ENCODE measurements around the gene RNU6-9.
"Not testable (repeated sequence)": the region's sequence is repeated elsewhere in the genome, so short reads cannot be mapped to it uniquely, and the experiment has no call there.

Gene RNU6-9

DNA sequence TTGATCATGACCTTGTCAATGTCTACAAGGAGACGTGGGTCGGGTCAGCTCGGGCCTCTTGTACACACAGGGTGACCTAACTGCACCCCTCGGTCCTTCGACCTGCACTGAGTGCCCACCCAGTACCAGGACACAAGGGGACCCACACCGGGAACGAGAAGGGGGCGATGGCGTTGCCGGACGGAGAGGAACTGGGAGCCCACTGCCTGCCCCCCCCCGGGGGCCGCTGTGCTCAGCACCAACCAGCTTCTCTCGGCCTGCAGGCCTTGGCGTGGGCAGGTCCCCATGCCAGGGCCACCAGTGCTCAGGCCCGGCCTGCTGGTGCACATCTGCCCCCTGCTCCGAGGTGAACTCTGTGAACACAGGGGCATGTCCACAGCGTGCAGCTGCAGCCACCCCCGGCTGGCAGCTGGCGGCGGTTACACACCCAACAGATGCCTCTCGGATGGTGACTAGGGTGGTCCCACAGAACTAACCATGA is 19.7 kb upstream of the RNU6-9 start:
- DNase-seq, result no peak
- in situ Hi-C loops (cut with HindIII; ENCODE audit: low pct_ligation_motif_present, low pct_unique_long_range_greater_than_20kb, low sequenced_read_pairs), result no loop called here

DNA sequence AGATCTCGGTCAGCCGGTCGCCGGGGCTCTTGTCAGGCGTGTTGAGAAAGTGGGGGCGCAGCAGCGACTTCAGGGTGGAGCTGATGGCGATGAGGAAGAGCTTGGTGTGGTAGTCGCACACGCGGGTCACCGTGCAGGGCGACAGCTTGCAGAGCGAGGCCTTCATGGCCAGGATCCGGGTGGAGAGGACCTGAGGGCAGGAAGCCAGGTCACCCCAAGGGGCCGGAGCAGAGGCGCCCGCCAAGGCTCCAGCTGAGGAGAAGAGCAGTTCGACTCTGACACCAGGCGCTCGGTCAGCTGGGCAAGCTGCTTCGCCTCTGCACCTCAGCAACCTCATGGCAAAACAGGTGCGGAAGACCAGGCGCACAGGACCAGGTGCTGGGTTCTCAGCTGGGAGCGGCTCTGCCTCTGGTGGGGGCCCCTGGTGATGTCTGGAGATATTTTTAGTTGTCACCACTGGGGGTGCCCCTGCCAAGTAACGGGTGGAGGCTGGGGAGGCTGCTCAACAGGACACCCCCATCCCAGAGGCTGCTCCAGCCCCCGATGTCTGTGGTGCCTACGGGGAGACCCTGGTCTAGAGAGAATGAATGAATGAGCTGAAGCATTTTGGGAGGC is 17.9 kb upstream of the RNU6-9 start:
- in situ Hi-C loops (cut with HindIII; ENCODE audit: low pct_ligation_motif_present, low pct_unique_long_range_greater_than_20kb, low sequenced_read_pairs), result no loop called here
- no peak for DNase-seq

DNA sequence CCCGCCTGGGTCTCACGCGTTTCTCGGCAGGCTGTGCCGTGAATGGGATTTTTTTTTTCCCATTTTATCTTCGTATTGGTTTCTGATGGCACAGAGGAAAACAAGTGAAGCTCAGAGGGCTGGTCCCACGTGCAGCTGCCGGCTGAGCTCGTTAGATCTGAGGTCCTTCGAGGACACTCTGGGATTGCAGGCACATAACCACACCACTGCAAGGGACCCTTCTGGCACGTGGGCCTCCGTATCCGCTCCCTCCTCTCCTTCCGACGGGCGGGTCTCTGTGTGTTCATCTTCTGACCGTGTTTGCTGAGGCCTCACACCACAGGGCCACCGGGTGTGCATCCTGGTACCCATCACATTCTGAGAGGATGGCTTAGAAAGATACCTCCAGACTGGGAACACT is 17.2 kb upstream of the RNU6-9 start:
- DNase-seq, result no peak
- in situ Hi-C loops (cut with HindIII; ENCODE audit: low pct_ligation_motif_present, low pct_unique_long_range_greater_than_20kb, low sequenced_read_pairs), result no loop called here

DNA sequence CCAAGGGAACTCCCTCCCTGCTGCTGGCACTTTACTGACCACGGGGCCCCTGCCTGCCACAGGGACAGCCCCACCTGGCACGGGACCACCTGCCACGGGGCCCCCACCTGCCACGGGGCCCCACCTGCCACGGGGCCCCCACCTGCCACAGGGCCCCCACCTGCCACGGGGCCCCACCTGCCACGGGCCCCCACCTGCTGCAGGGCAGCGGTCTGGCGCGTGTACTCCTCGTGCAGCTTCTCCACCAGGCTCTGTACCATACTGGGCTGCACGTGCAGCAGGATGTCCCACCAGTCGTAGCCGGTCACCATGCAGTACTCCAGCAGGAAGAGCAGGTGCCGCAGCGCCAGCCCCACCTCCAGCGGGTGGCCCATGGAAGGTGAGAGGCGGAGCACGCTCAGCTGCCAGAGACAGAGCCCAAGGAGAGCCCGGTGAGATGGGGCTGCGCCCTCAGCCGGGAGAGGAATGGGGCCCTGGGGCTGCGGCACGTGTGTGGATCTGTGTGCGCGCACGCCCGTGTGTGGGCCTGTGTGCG is 16.4 kb upstream of the RNU6-9 start:
- in situ Hi-C loops (cut with HindIII; ENCODE audit: low pct_ligation_motif_present, low pct_unique_long_range_greater_than_20kb, low sequenced_read_pairs), result no loop called here
- DNase-seq, result no peak

DNA sequence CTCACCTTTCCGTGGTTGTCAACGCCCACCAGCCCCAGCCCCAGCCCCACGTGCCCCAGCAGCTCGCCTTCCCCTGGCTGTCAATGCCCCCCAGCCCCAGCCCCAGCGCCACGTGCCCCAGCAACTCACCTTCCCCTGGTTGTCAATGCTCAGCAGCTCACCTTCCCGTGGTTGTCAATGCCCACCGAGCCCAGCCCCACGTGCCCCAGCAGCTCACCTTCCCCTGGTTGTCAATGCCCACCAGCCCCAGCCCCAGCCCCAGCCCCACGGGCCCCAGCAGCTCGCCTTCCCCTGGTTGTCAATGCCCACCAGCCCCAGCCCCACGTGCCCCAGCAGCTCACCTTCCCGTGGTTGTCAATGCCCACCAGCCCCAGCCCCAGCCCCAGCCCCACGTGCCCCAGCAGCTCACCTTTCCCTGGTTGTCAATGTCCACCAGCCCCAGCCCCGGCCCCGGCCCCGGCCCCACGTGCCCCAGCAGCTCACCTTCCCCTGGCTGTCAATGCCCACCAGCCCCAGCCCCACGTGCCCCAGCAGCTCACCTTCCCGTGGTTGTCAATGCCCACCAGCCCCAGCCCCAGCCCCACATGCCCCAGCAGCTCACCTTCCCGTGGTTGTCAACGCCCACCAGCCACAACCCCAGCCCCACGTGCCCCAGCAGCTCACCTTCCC is 15.2 kb upstream of the RNU6-9 start:
- DNase-seq; in situ Hi-C loops (cut with HindIII; ENCODE audit: low pct_ligation_motif_present, low pct_unique_long_range_greater_than_20kb, low sequenced_read_pairs): not testable (repeated sequence)

DNA sequence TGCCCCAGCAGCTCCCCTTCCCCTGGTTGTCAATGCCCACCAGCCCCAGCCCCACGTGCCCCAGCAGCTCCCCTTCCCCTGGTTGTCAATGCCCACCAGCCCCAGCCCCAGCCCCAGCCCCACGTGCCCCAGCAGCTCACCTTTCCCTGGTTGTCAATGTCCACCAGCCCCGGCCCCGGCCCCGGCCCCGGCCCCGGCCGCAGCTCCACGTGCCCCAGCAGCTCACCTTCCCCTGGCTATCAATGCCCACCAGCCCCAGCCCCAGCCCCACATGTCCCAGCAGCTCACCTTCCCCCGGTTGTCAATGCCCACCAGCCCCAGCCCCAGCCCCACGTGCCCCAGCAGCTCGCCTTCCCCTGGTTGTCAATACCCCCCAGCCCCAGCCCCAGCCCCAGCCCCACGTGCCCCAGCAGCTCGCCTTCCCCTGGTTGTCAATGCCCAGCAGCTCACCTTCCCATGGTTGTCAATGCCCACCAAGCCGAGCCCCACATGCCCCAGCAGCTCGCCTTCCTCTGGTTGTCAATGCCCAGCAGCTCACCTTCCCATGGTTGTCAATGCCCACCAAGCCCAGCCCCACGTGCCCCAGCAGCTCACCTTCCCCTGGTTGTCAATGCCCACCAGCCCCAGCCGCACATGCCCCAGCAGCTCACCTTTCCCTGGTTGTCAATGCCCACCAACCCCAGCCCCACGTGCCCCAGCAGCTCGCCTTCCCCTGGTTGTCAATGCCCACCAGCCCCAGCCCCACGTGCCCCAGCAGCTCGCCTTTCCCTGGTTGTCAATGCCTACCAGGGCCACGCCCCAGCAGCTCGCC is 14.3 kb upstream of the RNU6-9 start:
- in situ Hi-C loops (cut with HindIII; ENCODE audit: low pct_ligation_motif_present, low pct_unique_long_range_greater_than_20kb, low sequenced_read_pairs); DNase-seq: not testable (repeated sequence)

DNA sequence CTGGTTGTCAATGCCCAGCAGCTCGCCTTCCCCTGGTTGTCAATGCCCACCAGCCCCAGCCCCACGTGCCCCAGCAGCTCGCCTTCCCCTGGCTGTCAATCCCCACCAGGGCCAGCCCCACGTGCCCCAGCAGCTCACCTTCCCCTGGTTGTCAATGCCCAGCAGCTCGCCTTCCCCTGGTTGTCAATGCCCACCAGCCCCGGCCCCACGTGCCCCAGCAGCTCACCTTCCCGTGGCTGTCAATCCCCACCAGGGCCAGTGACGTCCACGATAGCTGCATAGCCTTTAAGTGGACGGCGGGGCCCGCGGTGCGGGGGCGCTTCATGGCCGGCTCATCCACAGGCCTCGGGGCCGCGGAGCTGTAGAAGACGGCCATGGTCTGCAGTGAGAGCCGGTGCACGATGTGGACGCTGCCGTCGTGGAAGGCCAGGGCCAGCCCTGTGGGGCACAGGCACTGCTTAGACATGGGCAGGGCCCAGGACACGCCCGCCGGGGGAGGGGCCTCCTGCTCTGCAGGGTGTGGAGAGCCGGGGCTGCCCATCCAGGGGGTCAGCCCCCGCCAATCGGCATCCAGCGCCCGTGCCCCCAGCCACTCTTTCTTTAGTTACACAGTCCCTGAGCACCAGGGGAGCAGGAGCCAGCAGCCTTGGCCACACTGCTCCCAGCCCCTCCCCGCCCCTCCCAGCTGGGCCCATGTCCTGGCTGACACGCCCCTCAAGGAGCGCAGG is 13.4 kb upstream of the RNU6-9 start:
- no peak for DNase-seq
- in situ Hi-C loops (cut with HindIII; ENCODE audit: low pct_ligation_motif_present, low pct_unique_long_range_greater_than_20kb, low sequenced_read_pairs), result no loop called here

DNA sequence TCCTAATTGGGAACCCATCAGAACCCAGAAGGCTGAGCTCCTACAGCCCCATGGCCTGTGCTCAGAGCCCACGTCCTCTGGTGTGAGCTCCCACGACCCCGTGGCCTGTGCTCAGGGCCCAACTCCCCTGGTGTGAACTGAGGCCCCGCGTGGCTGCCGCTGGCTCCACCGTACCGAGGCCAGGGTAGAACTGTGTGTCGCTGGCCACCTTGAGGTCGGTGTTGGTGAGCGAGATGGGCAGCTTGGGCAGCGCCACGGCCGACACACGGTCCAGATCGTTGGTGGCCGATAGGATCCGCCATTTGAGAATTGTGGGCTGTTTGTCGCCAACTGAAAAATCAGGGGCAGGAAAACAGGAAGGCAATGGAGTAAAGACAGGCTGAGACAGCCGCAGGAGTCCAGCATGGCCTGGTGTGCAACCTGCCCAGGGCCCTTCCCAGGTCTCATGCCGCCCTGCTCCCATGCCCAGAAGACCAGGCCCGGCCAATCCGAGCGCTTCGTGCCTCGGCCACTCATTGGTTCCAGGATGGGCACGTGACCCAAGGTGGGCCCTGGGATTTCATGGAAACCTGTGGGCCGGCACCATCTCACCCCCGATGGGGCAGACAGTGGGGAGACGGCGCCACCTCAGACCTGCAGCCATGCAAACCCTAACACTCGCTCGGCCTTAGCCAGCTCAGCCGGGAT is 11.8 kb upstream of the RNU6-9 start:
- DNase-seq, result no peak
- in situ Hi-C loops (cut with HindIII; ENCODE audit: low pct_ligation_motif_present, low pct_unique_long_range_greater_than_20kb, low sequenced_read_pairs), result no loop called here

DNA sequence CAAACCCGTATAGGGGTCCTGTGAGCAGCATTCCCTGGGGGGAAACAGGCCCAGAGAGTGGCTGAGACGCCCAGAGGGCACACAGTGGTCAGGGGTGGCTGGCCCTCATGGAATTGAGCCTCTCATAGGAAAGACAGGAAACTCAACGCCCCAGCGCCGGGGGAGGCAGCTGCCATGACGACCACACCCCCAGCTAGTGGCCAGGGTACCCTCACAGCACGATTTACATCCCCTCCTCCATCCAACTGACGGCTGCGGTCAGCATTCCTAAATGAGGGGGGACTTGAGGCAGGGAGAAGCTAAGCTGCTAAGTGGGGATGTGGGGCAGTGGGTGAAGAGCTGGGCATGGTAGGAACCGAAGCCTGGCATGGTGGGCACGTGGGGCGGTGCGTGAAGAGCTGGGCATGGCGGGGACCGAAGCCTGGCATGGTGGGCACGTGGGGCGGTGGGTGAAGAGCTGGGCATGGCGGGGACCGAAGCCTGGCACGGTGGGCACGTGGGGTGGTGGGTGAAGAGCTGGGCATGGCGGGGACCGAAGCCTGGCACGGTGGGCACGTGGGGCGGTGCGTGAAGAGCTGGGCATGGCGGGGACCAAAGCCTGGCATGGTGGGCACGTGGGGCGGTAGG is 10.3 kb upstream of the RNU6-9 start:
- no peak for DNase-seq
- in situ Hi-C loops (cut with HindIII; ENCODE audit: low pct_ligation_motif_present, low pct_unique_long_range_greater_than_20kb, low sequenced_read_pairs), result no loop called here

DNA sequence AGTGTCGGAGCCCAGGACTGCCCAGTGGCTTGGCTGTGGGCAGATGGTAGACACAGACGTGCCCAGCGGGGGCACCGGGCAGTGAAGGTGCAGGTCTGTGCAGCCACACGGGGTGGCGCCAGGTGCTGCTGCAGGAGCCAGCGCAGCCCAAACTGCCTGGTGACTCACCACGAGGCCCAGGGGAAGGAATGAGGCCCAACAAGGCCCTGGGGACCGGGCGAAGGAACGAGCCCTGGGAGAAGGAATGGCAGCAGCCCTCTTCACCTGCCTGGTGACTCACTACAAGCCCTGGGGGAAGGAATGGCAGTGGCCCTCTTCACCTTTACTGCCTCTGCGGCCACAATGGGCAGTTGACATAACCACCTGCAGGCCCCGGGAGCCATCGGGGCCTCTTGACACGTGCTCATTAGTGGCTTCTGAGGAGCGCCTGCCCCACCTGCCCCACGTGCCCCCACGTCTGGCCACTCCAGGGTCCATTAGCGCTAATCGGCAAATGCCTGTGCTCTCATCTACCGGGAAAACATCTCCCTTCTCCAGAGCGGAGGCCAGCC is 9.5 kb upstream of the RNU6-9 start:
- DNase-seq, result no peak
- in situ Hi-C loops (cut with HindIII; ENCODE audit: low pct_ligation_motif_present, low pct_unique_long_range_greater_than_20kb, low sequenced_read_pairs), result no loop called here

DNA sequence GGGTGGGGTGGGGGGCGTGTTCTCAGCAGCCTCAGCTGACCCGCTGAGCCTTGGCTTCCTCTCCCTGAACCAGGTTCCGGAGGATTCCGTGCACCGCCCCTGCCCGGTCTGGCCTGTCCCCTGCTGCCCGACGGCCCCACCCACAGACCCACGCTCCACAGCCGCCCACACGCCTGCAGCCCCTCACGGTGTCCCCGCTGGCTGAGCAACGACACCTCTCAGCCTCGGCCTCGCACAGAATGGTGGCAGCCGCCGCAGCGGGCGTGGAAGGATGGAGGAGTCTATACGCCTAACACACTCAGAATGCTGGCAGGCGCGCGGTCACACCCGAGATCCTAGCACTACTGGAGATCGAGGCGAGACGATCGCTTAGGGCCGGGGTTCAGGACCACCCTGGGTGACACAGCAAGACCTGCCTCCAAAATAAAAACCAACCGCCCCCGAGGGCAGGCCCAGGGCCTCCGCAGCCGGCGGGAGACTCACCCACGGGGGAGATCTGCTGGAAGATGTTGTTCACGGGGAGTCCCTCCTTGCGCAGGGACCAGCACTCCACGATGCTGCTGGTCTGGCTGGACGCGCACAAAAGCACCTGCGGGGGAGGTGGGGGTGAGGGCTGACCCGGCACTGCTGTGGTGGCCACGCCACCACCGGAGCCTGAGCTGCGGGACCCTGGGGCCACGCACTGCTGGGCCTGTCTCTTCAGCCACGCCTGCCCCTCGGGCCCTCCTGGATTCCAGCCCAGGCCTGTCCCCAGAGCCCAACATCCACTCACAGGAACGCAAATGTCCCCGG is 8.7 kb upstream of the RNU6-9 start:
- in situ Hi-C loops (cut with HindIII; ENCODE audit: low pct_ligation_motif_present, low pct_unique_long_range_greater_than_20kb, low sequenced_read_pairs), result no loop called here

DNA sequence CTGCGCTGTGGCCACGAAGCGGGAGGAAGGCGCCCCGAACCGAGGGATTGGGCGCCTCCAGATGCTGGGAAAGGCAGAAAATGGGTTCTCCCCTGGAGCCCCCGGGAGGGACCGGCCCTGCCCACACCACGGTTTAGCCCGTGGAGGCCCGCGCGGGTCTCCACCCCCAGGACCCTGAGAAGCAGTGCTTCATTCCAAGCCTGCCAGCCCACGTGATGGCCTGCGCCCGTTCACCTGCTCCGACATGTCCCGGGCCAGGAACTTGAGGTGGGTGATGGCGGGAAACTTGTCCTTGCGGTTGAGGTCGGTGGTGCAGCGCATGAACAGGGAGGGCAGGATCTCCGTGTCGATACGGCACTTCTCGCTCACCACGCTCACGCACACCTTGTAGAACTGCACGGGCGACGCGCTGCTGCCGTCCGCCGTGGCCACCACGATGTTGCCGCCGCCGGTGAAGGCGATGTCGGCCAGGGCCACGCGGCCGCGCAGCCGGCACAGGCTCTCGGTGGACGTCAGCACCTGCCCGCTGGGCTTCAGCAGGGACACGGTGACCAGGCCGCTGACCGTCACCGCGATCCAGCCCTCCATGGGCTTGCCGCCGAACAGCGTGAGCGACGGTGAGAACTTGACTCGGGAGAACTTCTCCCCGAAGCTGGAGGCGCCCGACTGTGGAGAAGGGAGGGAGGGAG is 7.6 kb upstream of the RNU6-9 start:
- in situ Hi-C loops (cut with HindIII; ENCODE audit: low pct_ligation_motif_present, low pct_unique_long_range_greater_than_20kb, low sequenced_read_pairs), result no loop called here
- no peak for DNase-seq

More for the DNA sequence above, 8.7 kb upstream of the RNU6-9 start:
- DNase-seq, result no peak

DNA sequence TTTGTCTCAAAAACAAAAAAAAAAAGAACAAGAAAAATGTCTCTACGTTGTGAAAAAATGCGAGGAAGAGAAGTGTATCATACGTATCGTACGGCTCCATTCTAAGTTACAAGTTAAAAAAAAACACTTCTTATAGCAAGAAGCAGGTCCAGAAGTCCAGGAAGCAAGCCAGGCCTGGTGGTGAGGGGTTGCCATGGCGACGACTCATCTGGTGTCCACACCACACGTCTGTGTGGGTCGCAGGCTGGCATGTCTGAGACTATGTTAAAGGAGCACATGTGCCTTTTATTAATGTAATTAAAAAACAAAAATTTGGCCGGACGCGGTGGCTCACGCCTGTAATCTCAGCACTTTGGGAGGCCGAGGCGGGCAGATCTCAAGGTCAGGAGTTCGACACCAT is 6.2 kb upstream of the RNU6-9 start:
- no peak for DNase-seq
- in situ Hi-C loops (cut with HindIII; ENCODE audit: low pct_ligation_motif_present, low pct_unique_long_range_greater_than_20kb, low sequenced_read_pairs), result no loop called here

DNA sequence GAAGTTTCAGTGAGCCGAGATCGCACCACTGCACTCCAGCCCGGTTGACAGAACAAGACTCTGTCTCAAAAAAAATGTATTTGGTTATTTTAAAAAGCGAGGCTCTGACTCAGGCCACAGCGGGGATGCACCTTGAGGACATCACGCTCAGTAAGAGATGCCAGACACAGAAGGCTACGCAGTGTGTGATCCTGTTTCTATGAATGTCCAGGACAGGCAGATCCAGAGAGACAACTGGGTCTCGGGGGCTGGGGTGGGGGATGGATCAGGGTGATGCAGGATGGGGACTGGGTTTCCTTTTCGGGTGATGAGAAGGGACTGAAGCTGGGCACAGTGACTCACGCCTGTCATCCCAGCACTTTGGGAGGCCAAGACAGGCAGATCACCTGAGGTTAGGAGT is 5.7 kb upstream of the RNU6-9 start:
- DNase-seq, result no peak
- in situ Hi-C loops (cut with HindIII; ENCODE audit: low pct_ligation_motif_present, low pct_unique_long_range_greater_than_20kb, low sequenced_read_pairs), result no loop called here

DNA sequence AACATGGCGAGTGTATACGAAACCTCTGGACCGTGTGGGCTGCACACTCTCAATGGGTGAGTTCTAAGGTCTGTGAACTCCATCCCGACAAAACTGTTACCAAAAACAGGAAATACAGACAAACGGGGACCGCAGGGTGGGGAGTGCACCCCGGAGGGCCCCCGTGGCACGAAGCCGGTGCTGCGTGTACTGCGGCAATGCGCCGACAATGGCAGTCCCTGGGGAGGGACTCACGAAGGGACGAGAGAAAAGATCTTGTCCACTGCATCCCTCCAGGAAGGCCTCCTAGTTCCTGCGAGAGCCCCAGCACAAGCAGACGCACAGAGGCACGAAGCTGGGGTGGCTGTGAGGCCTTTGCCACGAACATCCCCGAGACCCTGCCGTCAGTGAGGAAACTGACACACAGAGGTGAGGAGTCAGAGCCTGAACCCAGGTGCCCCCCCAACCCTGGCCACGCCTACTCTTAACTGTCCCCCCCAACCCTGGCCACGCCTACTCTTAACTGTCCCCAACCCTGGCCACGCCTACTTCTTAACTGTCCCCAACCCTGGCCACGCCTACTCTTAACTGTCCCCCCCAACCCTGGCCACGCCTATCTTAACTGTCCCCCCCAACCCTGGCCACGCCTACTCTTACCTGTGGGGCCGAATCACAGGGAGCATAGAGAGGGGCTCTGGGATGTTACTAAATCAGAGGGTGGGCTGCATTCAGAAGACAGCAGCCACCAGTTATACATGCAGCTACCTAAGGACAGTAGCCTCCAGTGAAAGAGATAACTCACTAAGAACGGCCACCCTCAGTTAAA is 4.5 kb upstream of the RNU6-9 start:
- no peak for DNase-seq
- in situ Hi-C loops (cut with HindIII; ENCODE audit: low pct_ligation_motif_present, low pct_unique_long_range_greater_than_20kb, low sequenced_read_pairs), result no loop called here

Measured in ACHN (cell line).